BJ (cell line): ENCODE results near the gene ADGRG2. TPM values are rescaled to one million over a fixed set of nuclear protein-coding genes. Genes with fewer than 3 reads are reported as not detected.

Experiments
- CTCF ChIA-PET: fragments of 350-600 bp; formaldehyde crosslinking; extraction: SDS; loops from one replicate; lab custom pipeline; 2021; ENCODE audit warnings: antibody characterized with exemption, inconsistent platforms; lab: Yijun Ruan, JAX
- POLR2A ChIA-PET: fragments of 300-600 bp; sonication (Branson Sonifier 250); formaldehyde crosslinking; extraction: SDS; loops from one replicate; lab custom pipeline; 2021; ENCODE audit warnings: antibody characterized with exemption; lab: Charles Lee
- DNase-seq: peaks from one replicate; pipeline ENCODE4 v3.0.0-alpha.2; 2011; ENCODE audit warnings: low read depth
- H3K27me3 ChIP-seq: 2 replicates; pipeline ENCODE4 v1.6.0; 2011; ENCODE audit warnings: low read length; ENCODE audit not compliant: control insufficient read depth, insufficient read depth
- H3K36me3 ChIP-seq: 2 replicates; pipeline ENCODE4 v1.5.1; 2011; ENCODE audit warnings: low read length; ENCODE audit not compliant: control insufficient read depth, insufficient read depth
- H3K4me3 ChIP-seq: 2 replicates; pipeline ENCODE4 v1.5.1; 2011; ENCODE audit warnings: low read depth, mild to moderate bottlenecking, control low read depth, low read length
- CTCF ChIP-seq: IDR thresholded peaks from 2 replicates; pipeline ENCODE4 v1.5.1; 2011; ENCODE audit warnings: low read depth, mild to moderate bottlenecking, control low read depth, inconsistent platforms, low read length, moderate library complexity; ENCODE audit not compliant: insufficient read depth
- polyA plus RNA-seq: library from polyadenylated mRNA; depleted of rRNA; stranded (reverse); fragments of >200 nt; gene quantifications from 2 replicates; pipeline ENCODE4 v1.2.3, GENCODE V29; 2011

Gene ADGRG2
- polyA plus RNA-seq, 1 experiment = 0.05 TPM

GRCh38 chrX:19129694-19130093 is 7.4 kb upstream of the ADGRG2 start:
- TF ChIP-seq CTCF = no peak
- Histone ChIP-seq H3K36me3 (no peaks in the 10 kb centered on the region), H3K27me3 (no peaks in the 10 kb centered on the region), H3K4me3 (no peak overlapping the region)
- DNase-seq = no peak
- CTCF ChIA-PET = no interaction called here
- POLR2A ChIA-PET = no interaction called here

GRCh38 chrX:19127649-19128168 is 5.4 kb upstream of the ADGRG2 start:
- DNase-seq = no peak
- CTCF ChIA-PET = no interaction called here

GRCh38 chrX:19122641-19123009 is 357 bp upstream of the ADGRG2 start:
- TF ChIP-seq CTCF = no peak
- H3K27me3 ChIP-seq = peaks cover 10% of the 10 kb centered on the region
- no peaks in the 10 kb centered on the region for H3K36me3 ChIP-seq
- POLR2A ChIA-PET = no interaction called here
- CTCF ChIA-PET = interaction anchor here (0.8 kb wide), 1 partner anchor 191 kb away, joined by 3 read pairs; no protein-coding TSS in a partner anchor
- H3K4me3 ChIP-seq = no peak overlapping the region
- no peak for DNase-seq

More at GRCh38 chrX:19127649-19128168, 5.4 kb upstream of the ADGRG2 start:
- no peaks in the 10 kb centered on the region for H3K36me3 ChIP-seq
- H3K4me3 ChIP-seq = no peak overlapping the region
- H3K27me3 ChIP-seq = peaks cover 3% of the 10 kb centered on the region
- no peak for TF ChIP-seq CTCF
- POLR2A ChIA-PET = no interaction called here

GRCh38 chrX:19121466-19121865 is 802 bp downstream of the ADGRG2 start:
- Histone ChIP-seq H3K36me3 (no peaks in the 10 kb centered on the region), H3K27me3 (peaks cover 10% of the 10 kb centered on the region), H3K4me3 (no peak overlapping the region; the same call in 1 of the 2 replicates)
- no peak for TF ChIP-seq CTCF
- no peak for DNase-seq
- ChIA-PET POLR2A (no interaction called here), CTCF (no interaction called here)

GRCh38 chrX:19110642-19111041 is 11.6 kb downstream of the ADGRG2 start:
- POLR2A ChIA-PET = no interaction called here
- CTCF ChIA-PET = no interaction called here
- Histone ChIP-seq H3K27me3 (no peaks in the 10 kb centered on the region; the same call in 1 of the 2 replicates), H3K36me3 (no peaks in the 10 kb centered on the region), H3K4me3 (no peak overlapping the region)
- DNase-seq = no peak
- no peak for TF ChIP-seq CTCF
